Measurements from ENCODE around the gene RNF225. TPM values are rescaled to one million over a fixed set of nuclear protein-coding genes. Genes with fewer than 3 reads are reported as not detected.
"Not testable (repeated sequence)": the region's sequence is repeated elsewhere in the genome, so short reads cannot be mapped to it uniquely, and the experiment has no call there.

RNF225 gene
- 1 to 10 TPM in 1 of 4 donors, not detected in 3; 1.5 TPM for total RNA-seq

GRCh38 chr19:58395220-58395978, at the start of gene RNF225:
Gene RNF225, plus strand, starts transcription at chr19:58395656. Its CDS starts 434 bp downstream, at chr19:58396090.
- H3K36me3 ChIP-seq, result peaks cover 0 to 51% of the 10 kb centered on the region in 2 donors
- 15 to 43% methylated on average over 4 of the region's 21 CpGs for WGBS, 2 donors (ENCODE audit: low coverage in 1 of 2)

GRCh38 chr19:58346961-58347929, 48.2 kb upstream of the RNF225 start:
- Histone ChIP-seq H3K27ac (peak overlapping the region in 3 of 4 donors; percentile 71 to 81 (median 78)), H3K27me3 (peaks cover 72% of the 10 kb centered on the region), H3K4me1 (peaks cover 0 to 29% (median 2%) of the 10 kb centered on the region in 3 donors), H3K36me3 (peaks cover 0 to 16% of the 10 kb centered on the region in 2 donors), H3K4me3 (peak overlapping the region; percentile 22 to 61), H3K9me3 (no peaks in the 10 kb centered on the region)
- 0% methylated on average over 1 of the region's 82 CpGs; no CpG with 5 or more reads in 1 of the 2 donors for whole genome bisulfite sequencing, 2 donors (ENCODE audit: low coverage in 1 of 2)
- TF ChIP-seq POLR2A (IDR thresholded peaks at IDR 0.05) (peak in 1 of 2 donors; percentile 25), EP300 (IDR thresholded peaks at IDR 0.05) (no peak)
- peak; percentile 87 for ATAC-seq

More at GRCh38 chr19:58395220-58395978, at the start of gene RNF225:
- Histone ChIP-seq H3K27ac (no peak within 1 kb of the TSS), H3K4me1 (peaks cover 0 to 33% (median 6%) of the 10 kb centered on the region in 3 donors), H3K9me3 (no peaks in the 10 kb centered on the region), H3K4me3 (peak within 1 kb of the TSS in 1 of 2 donors; percentile 22), H3K27me3 (peaks cover 38% of the 10 kb centered on the region)
- no peak for ATAC-seq
- no peak for TF ChIP-seq POLR2A (IDR thresholded peaks at IDR 0.05)
- TF ChIP-seq EP300 (IDR thresholded peaks at IDR 0.05), result no peak
- TF ChIP-seq CTCF (IDR thresholded peaks at IDR 0.05), result no peak
- no peak for TF ChIP-seq POLR2AphosphoS5 (IDR thresholded peaks at IDR 0.05)

- H3K4me3 ChIP-seq, result peak overlapping the region in 1 of 2 donors; percentile 61
- peaks cover 0 to 29% (median 2%) of the 10 kb centered on the region in 3 donors for H3K4me1 ChIP-seq
- not testable (repeated sequence) for H3K9me3 ChIP-seq, ATAC-seq
- peaks cover 80% of the 10 kb centered on the region for H3K27me3 ChIP-seq
- WGBS, 2 donors (ENCODE audit: low coverage in 1 of 2), result 22 to 23% methylated on average over 8 to 11 of the region's 12 CpGs
- peaks cover 0 to 16% of the 10 kb centered on the region in 2 donors for H3K36me3 ChIP-seq
- peak overlapping the region in 2 of 4 donors; percentile 71 to 81 for H3K27ac ChIP-seq
Measured at GRCh38 chr19:58348080-58348479, 47.4 kb upstream of the RNF225 start.

DNA sequence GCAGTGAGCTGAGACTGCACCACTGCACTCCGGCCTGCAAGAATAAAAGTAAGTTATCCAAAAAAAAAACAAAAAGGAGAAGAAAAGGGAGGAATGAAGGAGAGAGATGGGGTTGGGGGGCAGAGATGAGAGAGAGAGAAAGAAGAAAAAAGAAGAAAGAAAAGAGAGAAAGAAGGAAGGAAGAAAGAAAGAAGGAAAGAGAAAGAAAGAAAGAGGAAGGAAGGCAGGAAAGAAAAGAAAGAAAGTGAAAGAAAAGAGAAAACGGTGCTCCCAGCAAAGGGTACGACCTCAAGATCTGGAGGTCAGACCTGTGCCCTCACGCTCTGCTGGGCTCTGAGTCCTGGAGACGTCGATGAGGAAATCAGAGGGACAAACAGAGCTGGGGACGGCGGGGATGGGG, 45.9 kb upstream of the RNF225 start:
- Histone ChIP-seq H3K4me3 (no peak overlapping the region), H3K27me3 (peaks cover 95% of the 10 kb centered on the region), H3K9me3 (no peaks in the 10 kb centered on the region), H3K4me1 (peaks cover 0 to 29% (median 2%) of the 10 kb centered on the region in 3 donors), H3K36me3 (peaks cover 0 to 16% of the 10 kb centered on the region in 2 donors), H3K27ac (no peak overlapping the region)
- no peak for TF ChIP-seq POLR2A (IDR thresholded peaks at IDR 0.05)
- no peak for TF ChIP-seq POLR2AphosphoS5 (IDR thresholded peaks at IDR 0.05)
- no peak for TF ChIP-seq CTCF (IDR thresholded peaks at IDR 0.05)
- TF ChIP-seq EP300 (IDR thresholded peaks at IDR 0.05), result no peak
- no peak for ATAC-seq
- 38 to 46% methylated on average over 4 to 7 of the region's 8 CpGs for WGBS, 2 donors (ENCODE audit: low coverage in 1 of 2)

DNA sequence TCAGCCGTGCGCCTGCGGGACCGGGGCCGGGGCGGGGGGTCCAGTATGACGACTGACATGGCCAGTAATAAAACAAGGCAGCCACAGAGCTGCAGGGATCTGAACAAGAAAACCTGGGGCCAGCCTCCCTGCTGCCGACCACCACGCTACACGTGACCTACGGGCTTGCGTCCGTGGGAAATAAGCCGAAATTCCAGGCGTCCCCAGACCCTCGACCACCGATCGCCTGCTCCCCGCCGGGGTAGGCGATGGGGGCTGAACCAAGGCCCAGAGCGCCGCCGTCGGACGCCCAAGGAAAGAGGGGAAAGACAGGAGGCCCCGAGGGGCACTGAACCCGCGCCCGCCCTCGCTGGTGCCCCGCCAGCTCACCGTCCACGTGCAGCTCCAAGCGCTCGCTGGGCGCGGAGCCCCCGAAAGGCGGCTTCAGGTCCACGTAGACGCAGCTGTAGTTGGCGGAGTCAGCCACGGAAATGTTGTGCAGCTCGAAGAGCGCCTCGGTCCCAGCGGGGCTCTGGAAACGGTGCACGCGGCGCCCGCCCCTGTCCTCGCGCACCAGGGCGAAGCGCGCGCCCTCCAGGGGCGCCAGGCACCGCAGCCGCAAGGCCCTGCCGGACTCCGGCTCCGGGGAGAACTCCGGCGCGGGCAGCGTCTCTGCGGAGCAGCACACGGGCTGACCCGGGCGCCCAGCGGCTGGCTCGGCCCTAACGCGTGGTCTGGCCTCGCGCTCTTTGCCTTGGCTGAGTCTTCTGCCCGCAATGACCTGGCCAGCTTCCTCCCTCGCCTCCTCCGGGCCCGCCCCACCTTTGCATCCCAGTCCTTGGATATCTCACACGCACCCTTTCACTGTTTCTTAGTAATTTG, 45.2 kb upstream of the RNF225 start:
- TF ChIP-seq POLR2AphosphoS5 (IDR thresholded peaks at IDR 0.05) (no peak), EP300 (IDR thresholded peaks at IDR 0.05) (no peak), POLR2A (IDR thresholded peaks at IDR 0.05) (no peak), CTCF (IDR thresholded peaks at IDR 0.05) (no peak)
- Histone ChIP-seq H3K27ac (no peak overlapping the region), H3K27me3 (peaks cover 98% of the 10 kb centered on the region), H3K9me3 (no peaks in the 10 kb centered on the region), H3K4me3 (peak overlapping the region in 1 of 2 donors; percentile 30), H3K36me3 (peaks cover 0 to 16% of the 10 kb centered on the region in 2 donors), H3K4me1 (peaks cover 0 to 29% (median 2%) of the 10 kb centered on the region in 3 donors)
- WGBS, 2 donors (ENCODE audit: low coverage in 1 of 2), result 2 to 30% methylated on average over 2 to 21 of the region's 84 CpGs
- no peak for ATAC-seq
